DMS53 treated with DMSO at 0.1 percent for 48 hours (cell line): ENCODE data around the gene PCDHA5.

Experiments used
- DNase-seq: peaks from one replicate; lab custom pipeline; 2025; ENCODE audit not compliant: unreplicated experiment; lab: John Stamatoyannopoulos, UW

The PCDHA5 gene

DNA sequence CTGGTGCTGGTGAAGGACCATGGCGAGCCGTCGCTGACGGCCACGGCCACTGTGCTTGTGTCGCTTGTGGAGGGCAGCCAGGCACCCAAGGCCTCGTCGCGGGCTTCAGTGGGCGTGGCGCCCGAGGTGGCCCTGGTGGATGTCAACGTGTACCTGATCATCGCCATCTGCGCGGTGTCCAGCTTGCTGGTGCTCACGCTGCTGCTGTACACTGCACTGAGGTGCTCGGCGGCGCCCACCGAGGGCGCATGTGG is 36.5 kb downstream of the PCDHA5 start:
- DNase-seq, result no peak

DNA sequence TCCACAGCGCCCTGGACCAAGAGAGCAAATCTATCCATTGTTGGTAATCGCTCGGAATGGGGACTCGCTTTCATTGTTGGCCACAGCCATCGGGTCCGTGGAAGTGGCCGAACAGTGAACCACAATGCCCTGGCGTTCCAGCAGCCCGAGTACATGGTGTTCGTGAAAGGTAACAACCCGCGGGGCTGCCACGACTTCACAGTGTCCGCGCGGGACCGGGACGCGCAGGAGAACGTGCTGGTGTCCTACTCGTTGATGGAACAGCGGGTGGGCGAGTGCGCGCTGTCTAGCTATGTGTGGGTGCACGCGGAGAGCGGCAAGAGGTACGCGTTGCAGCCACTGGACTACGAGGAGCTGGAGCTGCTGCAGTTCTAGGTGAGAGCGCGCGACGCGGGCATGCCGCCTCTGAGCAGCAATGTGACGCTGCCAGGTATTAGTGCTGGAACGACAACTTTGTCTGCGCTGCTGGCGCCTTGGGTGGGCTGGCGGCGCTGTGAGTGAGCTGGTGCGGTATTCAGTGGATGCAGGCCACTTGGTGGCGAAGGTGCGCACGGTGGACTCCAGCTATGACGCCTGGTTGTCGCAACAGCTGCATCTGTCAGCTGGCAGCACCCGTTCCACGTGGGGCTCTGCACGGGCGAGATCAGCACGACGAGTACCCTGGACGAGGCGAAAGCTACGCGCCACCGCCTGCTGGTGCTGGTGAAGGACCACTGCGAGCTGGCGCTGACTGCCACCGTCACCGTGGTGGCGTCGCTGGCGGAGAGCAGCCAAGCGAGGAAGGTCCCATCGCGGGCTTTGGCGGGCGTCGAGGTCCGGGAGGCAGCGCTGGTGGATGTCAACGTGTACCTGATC is 41.3 kb downstream of the PCDHA5 start:
- DNase-seq, result no peak

DNA sequence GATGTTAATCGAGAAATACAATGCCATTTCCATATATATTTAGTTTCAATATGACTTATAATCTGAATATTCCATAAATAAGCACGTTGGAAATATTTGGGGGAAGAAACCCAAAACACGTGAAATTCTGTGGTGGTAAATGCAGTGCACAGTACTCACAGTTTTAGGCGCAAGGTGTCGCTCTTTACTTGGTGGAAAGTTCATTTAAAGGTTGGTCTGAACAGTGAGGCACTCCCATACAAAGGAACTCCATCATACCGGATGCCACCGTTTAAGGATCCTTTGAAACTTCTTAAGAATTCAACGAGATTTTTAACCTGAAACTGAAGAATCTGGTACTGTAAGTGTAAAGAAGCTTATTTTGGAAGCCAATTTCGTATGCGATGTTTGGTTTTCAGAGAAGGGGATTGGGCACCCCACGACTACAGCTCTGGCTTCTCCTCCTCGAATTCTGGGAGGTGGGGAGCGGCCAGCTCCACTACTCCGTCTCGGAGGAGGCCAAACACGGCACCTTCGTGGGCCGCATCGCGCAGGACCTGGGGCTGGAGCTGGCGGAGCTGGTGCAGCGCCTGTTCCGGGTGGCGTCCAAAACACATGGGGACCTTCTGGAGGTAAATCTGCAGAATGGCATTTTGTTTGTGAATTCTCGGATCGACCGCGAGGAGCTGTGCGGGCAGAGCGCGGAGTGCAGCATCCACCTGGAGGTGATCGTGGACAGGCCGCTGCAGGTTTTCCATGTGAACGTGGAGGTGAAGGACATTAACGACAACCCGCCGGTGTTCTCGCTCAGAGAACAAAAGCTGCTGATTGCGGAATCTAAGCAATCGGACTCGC is 47.5 kb downstream of the PCDHA5 start, which contains the start of gene PCDHA11:
PCDHA11 (plus strand) TSS at position 237 of the 834 bp plus-strand sequence; CDS start at position 384, 147 bp downstream.
- peak; percentile 55 for DNase-seq

DNA sequence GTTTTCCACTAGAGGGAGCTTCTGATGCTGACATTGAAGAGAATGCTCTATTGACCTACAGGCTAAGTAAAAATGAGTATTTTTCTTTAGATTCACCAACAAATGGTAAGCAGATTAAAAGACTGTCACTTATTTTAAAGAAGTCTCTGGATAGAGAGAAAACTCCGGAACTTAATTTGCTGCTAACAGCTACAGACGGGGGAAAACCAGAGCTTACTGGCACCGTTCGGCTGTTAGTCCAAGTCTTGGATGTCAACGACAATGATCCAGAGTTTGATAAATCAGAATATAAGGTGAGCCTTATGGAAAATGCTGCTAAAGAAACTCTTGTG is 48.1 kb downstream of the PCDHA5 start:
- no peak for DNase-seq

GRCh38 chr5:140870221-140871201 is 49.1 kb downstream of the PCDHA5 start:
- no peak for DNase-seq
